Hindlimb muscle (tissue), 1 donor: ENCODE results near the gene CCL7. TPM values are rescaled to one million over a fixed set of nuclear protein-coding genes. Genes with fewer than 3 reads are reported as not detected.

Experiments
- polyA plus RNA-seq: library from polyadenylated mRNA; unstranded; fragments of 120-200 nt; gene quantifications from one replicate; pipeline ENCODE4 v1.2.1, GENCODE V29; 2013; ENCODE audit not compliant: insufficient read length

The CCL7 gene
- polyA plus RNA-seq, 1 donor, result not detected

Other genes starting within 250 kb of the CCL7 start
- gene CCL2, start 14.9 kb upstream of the CCL7 start, polyA plus RNA-seq, result 32.6 TPM
- 0.30 TPM for gene CCL11, start 15.5 kb downstream of the CCL7 start, polyA plus RNA-seq
- 0.46 TPM for gene CCL8, start 49.2 kb downstream of the CCL7 start, polyA plus RNA-seq
- gene CCL13, start 86.3 kb downstream of the CCL7 start, polyA plus RNA-seq, result 0.31 TPM
- not detected for gene CCL1, start 93.0 kb downstream of the CCL7 start, polyA plus RNA-seq